GM18517 (cell line): Measurements from ENCODE around the gene DOP1A.

ENCODE experiments used
- ATAC-seq: cut with Tn5 transposase; IDR thresholded peaks from one replicate; pipeline ENCODE4 v1.9.1; 2021; ENCODE audit warnings: mild to moderate bottlenecking, moderate library complexity; ENCODE audit not compliant: unreplicated experiment

DOP1A gene, protein sequence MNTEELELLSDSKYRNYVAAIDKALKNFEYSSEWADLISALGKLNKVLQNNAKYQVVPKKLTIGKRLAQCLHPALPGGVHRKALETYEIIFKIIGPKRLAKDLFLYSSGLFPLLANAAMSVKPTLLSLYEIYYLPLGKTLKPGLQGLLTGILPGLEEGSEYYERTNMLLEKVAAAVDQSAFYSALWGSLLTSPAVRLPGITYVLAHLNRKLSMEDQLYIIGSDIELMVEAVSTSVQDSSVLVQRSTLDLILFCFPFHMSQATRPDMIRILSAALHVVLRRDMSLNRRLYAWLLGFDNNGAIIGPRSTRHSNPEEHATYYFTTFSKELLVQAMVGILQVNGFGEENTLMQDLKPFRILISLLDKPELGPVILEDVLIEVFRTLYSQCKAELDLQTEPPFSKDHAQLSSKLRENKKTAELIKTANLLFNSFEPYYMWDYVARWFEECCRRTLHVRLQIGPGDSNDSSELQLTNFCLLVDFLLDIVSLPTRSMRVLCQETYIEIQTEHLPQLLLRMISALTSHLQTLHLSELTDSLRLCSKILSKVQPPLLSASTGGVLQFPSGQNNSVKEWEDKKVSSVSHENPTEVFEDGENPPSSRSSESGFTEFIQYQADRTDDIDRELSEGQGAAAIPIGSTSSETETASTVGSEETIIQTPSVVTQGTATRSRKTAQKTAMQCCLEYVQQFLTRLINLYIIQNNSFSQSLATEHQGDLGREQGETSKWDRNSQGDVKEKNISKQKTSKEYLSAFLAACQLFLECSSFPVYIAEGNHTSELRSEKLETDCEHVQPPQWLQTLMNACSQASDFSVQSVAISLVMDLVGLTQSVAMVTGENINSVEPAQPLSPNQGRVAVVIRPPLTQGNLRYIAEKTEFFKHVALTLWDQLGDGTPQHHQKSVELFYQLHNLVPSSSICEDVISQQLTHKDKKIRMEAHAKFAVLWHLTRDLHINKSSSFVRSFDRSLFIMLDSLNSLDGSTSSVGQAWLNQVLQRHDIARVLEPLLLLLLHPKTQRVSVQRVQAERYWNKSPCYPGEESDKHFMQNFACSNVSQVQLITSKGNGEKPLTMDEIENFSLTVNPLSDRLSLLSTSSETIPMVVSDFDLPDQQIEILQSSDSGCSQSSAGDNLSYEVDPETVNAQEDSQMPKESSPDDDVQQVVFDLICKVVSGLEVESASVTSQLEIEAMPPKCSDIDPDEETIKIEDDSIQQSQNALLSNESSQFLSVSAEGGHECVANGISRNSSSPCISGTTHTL (N-terminal part only)

DNA sequence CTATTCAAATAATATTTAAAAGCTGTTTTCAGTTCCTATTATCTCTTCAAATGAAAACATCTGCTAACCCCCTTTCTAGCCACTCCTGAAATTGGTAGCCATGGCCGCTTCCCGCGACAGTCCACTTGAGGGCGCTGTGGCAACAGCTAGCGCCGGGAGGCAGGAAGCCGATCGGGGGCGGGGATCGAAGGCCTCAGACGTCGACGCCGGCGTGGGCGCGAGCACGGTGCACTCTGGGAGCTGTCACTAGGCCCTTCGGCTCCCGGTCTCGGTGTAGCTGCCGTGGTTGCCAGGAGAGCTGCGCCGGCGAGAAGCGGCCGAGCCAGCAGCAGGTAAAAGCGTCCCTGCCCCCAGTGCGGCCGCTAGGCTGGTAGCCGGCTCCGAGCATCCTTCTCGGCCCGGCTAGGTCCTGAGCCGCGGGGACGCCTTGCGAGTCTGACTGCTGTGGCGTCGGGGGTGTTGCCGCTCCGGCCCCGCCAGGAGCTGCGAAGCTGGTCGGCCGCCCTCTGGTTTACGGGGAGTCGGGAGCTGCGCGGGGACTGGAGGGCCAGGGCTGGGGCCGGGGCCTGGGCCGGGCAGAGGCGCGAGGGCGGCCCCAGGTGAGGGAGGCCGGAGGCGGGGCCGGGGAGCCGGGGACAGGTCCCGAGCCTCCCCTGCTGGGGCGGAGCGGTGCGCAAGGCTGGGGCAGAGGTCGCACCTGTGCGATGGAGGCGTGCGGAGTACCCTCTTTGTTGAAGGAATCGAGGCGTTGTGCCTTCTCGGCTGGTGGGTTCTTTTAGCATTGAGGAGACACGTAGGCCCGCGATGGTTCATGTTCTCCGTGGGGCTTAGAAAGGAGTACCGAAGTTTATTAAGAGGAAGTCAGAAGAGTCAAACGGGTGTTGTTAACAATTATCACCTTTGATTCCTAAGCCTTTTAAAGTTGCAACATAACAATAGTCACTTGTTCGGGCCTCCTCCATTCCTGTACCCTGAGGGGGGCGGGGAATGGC lies at the start of gene DOP1A:
Gene DOP1A (plus strand): TSS at position 224 of the 992 bp plus-strand sequence. CDS start 29,307 bp downstream, outside the sequence.
- peak; percentile 75 for ATAC-seq

DNA sequence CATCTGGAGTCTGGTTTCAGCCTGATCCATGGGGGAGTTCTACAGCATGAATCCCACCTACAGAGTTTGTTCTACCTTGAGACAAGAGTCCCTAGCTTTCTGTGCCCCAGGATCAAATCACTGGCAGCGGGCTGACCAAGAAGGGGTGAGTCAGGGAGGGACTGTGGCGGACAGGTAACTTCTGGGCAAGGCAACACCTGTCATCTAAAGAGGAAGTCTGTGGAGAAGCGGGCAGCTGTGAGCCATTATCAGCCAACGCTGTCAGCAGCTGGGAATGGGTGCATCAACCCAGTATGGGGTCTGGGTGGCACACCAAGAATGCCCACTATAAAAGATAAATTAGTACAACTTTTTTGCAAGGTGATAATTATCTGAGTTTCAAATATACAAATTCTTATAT lies 47.7 kb upstream of the DOP1A start:
- ATAC-seq, result no peak

DNA sequence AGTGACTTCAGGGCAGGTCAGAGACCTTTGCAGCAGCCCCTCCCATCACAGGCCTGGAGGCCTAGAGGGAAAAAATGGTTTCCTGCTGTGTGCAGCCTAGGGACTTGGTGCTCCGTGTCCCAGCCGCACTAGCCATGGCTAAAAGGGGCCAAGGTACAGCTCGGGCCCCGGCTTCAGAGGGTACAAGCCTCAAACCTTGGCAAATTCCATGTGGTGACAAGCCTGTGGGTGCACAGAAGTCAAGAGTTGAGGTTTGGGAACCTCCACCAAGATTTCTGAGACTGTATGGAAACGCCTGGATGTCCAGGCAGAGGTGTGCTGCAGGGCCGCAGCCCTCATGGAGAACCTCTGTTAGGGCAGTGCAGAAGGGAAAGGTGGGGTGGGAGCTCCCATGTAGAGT lies 35.8 kb upstream of the DOP1A start:
- ATAC-seq, result no peak

DNA sequence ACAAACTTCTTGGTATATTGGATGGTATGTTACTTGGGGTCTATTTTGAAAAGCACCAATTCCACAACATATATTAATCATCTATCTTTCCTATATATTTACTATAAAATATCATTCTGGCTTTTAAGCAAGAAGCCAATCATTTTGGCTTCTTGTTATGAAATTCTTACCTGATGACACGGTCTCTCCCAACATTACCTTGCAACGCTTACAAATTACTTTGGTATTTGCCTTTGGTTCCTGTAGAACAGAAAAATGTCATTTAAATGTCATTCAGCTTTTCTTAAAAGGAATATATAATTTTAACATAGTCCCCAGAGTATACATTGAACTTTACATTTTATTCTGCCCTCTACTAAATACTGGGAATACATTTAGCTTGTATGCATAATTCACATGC lies 29.2 kb upstream of the DOP1A start:
- no peak for ATAC-seq

DNA sequence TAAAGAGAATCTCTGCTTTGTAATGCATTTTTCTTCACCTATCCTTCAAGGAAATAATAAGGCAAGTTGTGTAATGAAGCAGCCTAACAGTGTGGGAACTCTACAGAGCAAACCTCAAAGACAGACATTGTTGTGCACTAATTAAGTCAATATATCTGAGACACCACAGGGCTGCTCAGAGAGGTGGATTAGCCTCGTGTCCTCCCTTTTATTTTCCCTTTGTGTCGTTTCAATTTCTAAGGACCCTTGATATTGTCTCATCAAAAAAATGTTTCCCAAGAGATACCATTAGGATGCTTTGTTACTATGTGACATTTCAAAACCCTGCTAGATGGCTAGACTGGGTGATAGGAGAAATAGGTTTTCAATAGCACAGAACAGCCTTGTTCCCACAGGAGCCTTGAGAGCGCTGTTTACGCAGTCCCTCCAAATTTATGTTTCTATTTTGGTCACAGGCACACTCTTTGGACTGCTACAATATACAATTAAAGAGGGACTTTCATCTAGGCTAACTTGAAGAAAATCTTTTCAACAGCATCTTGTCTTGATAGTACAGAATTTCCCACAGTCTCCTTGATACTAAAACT lies 24.9 kb upstream of the DOP1A start:
- ATAC-seq, result no peak

DNA sequence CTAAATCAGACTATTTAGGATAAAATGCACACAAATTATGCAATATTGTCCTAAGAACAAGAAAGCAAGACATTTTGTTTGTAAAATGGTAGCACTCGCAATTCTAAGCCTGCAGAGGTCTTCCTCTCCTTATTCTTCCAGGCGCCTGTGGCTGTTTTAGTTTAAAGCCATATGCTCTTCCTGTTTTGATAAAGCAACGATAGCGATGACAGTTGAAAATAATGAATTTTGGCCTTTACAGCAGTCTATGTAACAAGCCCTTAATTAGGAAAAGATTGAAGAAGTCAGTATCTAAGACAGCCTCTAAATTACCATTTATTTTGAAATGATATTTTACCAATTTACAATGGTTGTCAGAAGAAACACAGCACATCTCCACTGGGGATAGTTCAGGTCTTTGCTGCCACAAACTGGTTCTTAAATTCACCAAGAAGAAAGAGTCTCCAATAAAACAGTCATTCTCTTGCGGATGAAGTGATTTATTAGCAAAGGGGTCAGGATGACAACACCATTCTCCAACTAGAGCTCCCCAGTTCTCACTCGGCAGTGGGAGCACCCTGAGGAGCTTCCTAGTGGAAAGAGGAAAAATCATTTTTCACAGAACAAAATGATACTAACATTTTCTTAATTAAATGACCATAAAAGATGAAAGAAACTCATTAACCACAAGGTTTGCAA lies 23.2 kb upstream of the DOP1A start:
- no peak for ATAC-seq

DNA sequence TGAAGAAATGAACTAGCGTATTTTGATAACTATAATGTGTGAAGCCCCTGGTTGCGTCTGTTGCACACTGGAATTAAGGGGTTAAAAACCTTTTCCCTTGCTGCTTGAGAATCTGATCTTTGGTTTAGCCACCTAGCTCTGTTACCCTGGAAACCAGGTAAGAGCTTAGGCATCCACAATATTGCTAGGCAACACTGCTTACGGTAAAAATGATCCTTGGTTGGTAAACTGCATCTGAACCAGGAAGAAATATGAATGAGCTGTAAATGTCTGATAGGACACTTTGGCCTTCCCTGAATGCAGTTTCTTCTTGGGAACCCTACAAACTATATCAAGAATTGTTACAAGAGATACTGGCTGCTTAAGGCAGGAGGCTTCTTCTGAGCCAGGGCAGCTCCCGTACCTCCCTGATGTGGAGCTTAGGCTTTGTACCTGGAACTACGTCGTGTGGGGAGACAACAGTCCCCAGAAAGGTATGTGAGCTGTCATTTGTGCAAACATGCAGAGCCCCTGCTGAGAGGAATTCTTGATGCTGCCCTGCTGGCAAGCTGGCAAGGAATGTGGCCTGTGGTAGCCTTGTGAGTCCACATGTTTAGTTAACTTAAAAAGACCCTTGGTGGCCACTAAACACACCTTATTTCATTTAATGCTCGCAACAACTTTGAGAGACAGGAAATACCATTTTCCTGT lies 20.3 kb upstream of the DOP1A start:
- ATAC-seq, result no peak

DNA sequence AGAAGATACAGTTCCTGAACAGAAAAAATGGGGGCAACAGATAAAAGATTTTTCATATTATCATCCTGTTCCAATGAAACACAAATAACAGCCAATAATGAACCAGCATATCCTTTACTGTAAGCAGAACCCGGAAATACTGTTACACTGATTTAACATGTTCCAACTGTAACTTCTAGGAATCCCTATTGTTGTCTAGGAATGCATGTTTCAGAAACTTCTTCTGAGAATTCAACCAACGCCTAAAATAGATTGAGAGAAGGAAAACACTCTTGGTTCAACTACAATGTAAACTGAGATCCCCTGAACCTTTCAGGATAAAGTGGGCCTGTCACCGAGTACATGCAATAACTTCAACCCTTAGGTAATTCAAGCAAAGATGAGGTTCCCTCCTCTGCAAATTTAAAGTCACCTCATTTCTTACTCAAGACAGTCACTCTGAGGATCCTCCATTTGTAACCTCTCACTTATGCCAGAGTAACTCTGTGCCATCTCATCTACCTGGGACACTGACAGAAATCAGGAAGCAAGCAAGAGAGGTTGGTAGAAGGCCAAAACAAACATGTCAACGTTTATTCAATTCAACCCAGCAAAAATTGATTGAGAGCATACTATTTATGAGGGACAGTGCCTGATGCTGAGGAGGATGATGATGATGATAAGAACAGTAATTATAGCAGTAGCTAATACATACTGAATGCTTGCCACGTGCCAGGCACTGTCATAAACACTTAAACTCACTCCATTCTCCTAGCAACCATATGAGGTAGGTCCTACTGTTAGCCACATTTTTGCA lies 15.9 kb upstream of the DOP1A start:
- no peak for ATAC-seq

DNA sequence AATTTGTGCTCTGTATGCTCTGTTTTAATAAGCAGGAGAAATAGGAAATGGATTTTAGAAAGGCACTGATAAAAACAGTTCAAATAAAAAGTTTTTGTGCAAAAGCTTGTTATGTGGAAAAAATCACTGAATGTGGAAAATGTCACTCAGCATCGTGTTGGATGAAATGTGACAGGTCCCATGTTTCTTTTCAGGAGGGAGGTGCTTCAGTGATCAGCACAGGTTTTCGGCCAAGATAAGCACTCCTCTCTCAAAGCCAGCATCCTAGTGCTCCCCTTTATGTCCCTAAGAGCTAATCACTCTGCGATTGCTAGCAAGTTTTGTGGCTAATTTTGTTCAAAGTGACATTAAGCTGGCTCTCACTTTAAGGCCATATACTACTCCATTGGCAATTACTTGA lies 13.8 kb upstream of the DOP1A start:
- ATAC-seq, result no peak

DNA sequence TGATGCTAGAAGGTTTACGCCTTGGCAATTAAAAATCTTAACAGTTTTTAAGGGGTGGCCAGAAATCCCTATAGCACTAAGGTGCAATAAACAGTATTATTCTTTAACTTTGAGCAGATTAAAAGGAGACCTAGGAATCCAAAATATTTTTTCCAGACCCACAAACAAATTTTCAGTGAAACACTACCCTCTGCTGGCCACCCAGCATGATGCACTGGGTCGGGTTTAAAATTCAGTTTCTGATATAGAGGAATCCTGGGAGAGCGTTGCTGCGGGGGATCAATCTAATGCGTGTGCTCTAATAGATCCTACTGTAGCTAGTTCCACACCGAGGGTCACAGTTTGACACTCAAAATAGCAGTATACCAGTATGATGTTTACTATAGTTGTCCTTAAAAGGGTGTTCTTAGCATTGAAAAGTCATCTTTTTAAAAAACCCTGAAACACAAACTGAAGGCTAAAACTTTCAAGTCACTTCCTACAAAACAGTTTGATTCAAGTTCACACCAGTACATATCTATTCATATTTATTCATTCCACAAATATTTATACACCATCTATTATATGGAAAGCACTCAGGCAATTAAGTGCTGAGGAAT lies 12.0 kb upstream of the DOP1A start:
- peak; percentile 54 for ATAC-seq

DNA sequence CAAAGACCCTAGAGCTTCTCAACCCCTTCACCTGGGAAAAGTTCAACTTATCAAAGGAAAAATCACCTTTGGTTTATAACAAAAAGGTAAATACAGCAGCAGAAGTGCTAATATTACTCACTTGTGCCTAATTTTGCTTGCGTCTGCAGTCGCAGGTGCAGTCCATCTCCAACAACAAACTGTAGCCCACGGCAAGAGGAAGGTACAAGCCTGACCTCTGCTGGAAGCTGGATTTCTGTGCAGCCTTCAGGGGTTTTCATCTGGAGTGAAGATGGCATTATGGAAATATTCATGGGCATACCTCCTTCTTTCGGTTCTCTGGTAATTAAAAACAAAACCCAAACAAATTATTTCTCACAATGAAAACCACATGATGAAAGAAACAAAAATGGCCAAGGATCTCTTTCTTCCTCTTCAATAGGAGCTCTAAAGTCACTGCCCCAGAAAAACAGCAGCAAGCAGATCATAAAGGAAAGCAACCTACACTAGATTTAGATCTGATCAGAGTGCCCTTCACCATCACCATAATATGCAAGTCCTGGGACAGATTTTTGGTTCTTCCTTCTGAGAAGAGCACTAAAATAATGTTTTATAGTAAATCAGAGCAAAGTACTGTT lies 9.7 kb upstream of the DOP1A start:
- ATAC-seq, result peak; percentile 73

DNA sequence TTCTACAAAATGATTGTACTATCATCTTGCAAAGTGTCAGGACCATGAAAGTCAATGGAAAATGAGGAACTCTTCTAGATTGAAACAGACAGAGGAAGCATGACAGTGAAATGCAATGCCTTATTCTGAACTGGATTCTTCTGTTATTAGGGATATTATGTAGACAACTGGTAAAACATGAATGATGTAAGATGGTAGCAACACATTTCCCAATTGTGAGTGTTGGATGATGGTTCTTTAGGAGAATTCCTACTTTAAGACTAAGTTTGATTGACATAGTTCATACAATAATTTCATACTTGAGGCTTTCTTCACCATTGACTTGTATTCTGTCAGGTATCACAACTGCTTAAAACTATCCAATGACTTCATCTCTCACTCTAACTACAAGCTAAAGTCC lies 6.3 kb upstream of the DOP1A start:
- no peak for ATAC-seq

DNA sequence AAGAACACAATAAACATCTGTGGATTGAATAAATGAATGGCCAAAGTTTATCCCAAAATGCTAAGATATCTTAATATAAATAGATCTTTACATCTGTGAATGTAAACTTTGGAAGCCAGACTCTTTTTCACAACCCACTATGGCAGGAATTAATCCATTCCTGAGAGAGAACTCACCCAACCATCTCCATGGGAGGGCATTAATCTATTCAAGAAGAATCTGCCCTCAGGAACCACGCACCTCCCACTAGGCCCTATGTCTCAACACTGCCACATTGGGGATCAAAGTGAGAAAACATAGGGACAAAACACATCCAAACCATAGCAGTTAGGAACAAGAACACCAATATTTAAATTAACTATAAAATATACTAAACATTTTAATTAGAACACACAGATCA lies 5.2 kb upstream of the DOP1A start:
- ATAC-seq, result no peak

DNA sequence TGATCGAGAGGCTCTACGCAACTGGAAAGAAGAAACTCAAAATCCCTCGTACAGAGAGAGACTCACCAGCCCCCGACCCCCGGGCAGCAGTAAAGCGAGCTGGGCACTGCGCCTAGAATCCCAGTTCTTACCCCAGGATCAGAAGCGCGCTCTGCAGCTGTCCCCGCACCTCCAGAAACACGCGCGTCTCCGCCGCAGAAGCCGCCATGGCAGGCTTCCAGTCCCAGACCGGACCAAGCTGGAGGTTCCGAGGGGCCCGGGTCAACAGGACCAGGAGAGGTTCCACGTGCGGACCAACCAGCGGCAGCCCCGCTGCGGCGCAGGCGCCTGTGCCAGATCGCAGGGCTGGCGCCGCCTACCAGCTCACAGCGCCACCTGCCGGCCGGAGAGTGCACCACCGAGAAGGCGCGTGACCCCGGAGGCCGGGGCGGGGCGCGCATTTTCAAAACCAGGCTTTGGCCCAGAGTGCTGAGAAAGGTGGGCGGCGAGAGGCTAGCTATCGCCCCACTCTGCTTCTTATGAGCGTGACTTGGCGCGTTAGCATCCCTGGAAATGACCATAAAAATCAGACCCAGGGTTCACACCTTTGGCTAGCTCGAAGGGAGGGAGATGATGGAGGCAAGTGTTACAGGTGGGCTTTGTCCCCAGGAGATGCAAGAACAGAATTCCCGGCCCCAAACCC lies 1.8 kb upstream of the DOP1A start, which contains the start of gene UBE3D:
Gene UBE3D (minus strand): TSS at position 331 of the 682 bp plus-strand sequence. CDS start 123 bp downstream, at position 208.
- peak; percentile 59 for ATAC-seq

DNA sequence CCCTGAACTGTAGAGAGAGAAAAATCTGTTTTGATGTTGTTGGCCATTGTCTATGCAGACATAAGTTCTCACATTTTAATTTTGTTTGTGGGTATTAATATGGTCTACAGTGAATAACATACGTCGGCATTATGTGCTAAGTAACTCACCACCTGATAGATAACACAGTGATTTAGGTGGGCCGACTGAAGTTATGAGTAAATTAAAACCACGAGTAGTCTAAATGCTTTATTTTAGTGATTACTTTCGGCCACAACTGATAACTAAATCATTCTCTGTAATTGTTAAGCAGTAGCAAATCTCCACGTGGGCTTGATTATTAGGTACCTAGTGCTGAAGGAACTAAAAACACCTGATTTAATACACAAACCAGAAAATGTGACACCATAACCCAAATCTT lies 1.1 kb downstream of the DOP1A start:
- ATAC-seq, result no peak

DNA sequence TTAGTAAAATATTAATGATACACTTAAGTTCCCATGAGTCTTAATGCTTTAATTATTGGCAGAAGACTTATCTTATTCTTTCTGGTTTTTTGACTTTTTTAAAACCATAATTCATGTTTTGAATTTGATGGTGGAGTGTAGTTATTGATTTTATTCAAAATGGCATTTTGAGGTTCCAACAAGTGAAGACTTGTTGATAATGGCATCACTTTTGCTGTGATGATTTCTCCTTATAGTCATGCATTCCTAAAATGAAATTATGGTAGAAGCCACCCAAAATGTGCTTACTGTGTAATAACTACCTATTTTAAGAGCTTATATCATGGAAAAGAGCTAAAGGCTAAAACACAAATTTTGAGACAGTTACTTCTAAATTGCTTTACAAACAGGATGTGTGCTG lies 2.2 kb downstream of the DOP1A start:
- no peak for ATAC-seq
